ENCODE data around the gene PODXL2.
"Not testable (repeated sequence)": the region's sequence is repeated elsewhere in the genome, so short reads cannot be mapped to it uniquely, and the experiment has no call there.

The PODXL2 gene

GRCh38 chr3:127628788-127629466, at the start of gene PODXL2:
Gene PODXL2 (plus strand): TSS chr3:127629185. CDS start chr3:127629220, 35 bp downstream.
- DNase-seq, result peak; percentile 69

- no peak for DNase-seq
Measured at GRCh38 chr3:127580327-127581060, 48.5 kb upstream of the PODXL2 start.

- DNase-seq, result no peak
Measured at GRCh38 chr3:127584734-127585133, 44.3 kb upstream of the PODXL2 start.

- DNase-seq, result no peak
Measured at GRCh38 chr3:127585163-127585812, 43.7 kb upstream of the PODXL2 start.

- DNase-seq, result no peak
Measured at GRCh38 chr3:127585813-127586413, 43.1 kb upstream of the PODXL2 start.

- no peak for DNase-seq
Measured at GRCh38 chr3:127587876-127588275, 41.1 kb upstream of the PODXL2 start.

- peak; percentile 68 for DNase-seq
Measured at GRCh38 chr3:127588806-127589577, 40.0 kb upstream of the PODXL2 start.

- peak; percentile 73 for DNase-seq
Measured at GRCh38 chr3:127589600-127590281, 39.2 kb upstream of the PODXL2 start.

- no peak for DNase-seq
Measured at GRCh38 chr3:127590282-127590592, 38.7 kb upstream of the PODXL2 start.

GRCh38 chr3:127590593-127591465, 38.2 kb upstream of the PODXL2 start, which contains the start of gene TPRA1:
Gene TPRA1 (minus strand): TSS chr3:127590733. CDS start chr3:127580146, 10,587 bp downstream.
- DNase-seq, result peak; percentile 93

- DNase-seq, result no peak
Measured at GRCh38 chr3:127593178-127593577, 35.8 kb upstream of the PODXL2 start.

- no peak for DNase-seq
Measured at GRCh38 chr3:127595303-127595702, 33.7 kb upstream of the PODXL2 start.

- DNase-seq, result no peak
Measured at GRCh38 chr3:127597020-127597771, 31.8 kb upstream of the PODXL2 start.

GRCh38 chr3:127598841-127599570, 30.0 kb upstream of the PODXL2 start:
- DNase-seq, result no peak

- no peak for DNase-seq
Measured at GRCh38 chr3:127600749-127601456, 28.1 kb upstream of the PODXL2 start.

GRCh38 chr3:127604035-127604434, 24.9 kb upstream of the PODXL2 start:
- no peak for DNase-seq

GRCh38 chr3:127604546-127605165, 24.3 kb upstream of the PODXL2 start:
- DNase-seq, result no peak

GRCh38 chr3:127605547-127605946, 23.4 kb upstream of the PODXL2 start:
- not testable (repeated sequence) for DNase-seq

Data from activated CD8-positive, alpha-beta memory T cell treated with anti-CD3 and anti-CD28 coated beads for 24 hours (primary cell).